ENCODE results near the gene PARD6G.
A peak's percentile ranks its signal among the peaks of the same experiment; 100 is the strongest.

PARD6G gene

DNA sequence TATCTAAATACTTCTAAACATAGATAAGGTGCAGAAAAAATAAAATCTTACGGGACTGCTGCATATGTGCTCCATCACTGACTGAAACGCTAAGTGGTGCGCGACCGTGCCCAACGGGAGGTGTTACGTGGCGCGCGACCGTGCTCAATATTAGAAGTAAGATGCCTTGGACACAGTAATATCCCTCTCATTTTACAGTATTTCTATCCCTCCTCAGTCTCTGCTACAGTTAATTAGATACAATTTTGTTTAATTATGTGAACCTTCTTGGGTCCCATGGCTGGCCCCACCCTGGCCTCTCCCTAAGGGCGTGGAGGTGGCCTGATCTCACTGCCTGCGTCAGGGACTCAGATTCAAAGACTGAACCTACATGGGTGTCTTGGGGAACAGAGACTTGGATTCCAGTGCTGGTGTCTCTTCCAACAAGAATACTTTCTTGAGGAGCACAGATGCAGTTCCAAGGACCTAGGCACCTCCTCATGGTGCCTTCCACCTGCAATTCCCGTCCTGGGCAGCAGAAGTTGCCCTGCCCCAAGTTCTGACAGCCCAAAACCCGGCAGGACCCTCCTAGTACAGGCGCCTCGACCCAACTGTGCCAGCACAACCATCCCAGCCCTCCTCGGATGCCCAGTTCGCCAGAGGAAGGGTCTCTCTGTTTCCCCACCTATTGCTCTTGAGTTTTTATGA lies 59.2 kb downstream of the PARD6G start:
- DNase-seq, result no peak

DNA sequence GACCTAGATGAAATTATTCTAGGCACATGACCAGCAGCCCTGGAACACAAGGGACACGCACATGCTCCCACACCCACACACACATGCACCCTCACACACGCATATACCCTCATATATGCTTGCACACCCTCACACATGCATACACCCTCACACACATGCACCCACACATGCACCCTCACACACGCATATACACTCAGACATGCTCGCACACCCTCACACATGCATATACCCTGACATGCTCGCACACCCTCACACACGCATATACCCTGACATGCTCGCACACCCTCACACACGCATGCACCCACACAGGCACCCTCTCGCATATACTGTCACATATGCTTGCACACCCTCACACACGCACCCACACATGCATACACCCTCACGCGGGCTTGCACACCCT lies 61.8 kb downstream of the PARD6G start:
- no peak for DNase-seq

DNA sequence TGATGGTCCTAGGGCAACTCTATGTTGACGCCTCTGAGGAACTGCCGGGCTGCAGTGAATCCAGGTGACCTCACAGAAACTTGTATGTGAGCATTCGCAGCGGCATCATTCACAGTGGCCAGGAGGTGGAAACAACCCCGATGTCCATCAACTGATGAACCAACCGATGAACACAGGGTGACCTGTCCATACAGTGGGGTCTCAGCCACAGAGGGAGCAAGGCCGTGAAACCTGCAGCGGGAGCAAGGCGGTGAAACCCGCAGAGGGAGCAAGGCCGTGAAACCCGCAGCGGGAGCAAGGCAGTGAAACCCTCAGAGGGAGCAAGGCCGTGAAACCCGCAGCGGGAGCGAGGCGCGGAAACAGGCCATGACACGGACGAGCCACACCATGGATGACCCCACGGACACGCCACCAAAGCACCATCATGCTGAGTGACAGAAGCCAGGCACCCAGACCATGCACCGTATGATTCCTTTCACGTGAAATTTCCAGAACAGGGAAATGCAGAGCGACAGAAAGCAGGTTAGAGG lies 63.0 kb downstream of the PARD6G start:
- no peak for DNase-seq

DNA sequence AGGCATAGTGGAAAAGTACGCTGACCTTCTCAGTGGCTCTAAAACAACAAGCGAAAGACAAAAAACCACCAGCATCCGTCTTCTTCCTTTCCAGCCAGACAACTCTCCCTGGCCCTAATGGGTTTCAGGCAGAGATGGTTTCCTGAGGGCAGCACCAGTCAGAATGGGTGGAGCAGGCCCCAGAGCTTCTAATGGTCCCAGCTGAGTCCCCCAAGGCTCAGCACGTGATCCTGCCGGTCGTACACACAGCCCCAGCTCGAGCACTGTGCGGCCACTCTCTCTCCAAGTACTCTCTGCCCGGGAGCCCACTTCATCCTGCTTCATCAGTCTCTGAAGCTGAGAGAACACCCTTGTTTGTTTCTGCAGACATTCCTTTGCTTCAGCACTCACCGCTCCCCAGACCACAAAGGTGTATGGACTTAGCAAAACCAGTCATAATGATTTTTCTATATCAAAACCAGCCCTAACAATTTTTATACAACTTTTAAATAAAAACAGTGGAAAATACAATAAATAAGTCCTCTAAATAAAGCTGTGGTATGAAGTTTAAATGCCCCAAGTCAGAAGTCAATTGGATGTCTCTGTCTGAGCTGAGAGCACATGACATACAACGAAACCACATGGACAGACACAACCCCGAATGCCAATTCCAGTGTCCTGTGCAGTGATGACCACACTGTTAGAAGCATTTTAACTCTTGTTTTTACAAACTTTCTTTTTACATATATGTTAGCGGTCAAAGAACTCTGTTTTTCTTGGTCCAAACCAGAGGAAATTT lies 63.9 kb downstream of the PARD6G start:
- DNase-seq, result no peak

DNA sequence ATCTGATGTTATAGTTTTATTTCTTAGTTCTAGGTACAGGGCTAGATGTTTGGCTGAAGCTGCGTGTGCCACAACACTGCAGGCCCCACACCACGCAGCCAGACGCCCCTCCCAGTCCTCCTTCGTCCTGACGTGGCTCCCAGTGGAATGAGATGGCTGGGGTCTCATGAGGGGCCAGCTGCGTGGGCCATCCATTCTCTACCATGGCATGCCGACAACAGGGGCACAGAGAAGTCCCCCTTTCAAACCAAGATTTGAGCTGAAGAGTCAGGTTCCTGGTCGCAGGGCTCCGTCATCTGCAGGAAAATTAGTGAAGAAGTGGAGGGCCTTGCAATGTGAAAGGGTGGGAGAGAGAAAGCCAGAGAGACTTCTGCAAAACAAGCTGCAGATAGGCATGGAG lies 64.5 kb downstream of the PARD6G start:
- DNase-seq, result no peak

DNA sequence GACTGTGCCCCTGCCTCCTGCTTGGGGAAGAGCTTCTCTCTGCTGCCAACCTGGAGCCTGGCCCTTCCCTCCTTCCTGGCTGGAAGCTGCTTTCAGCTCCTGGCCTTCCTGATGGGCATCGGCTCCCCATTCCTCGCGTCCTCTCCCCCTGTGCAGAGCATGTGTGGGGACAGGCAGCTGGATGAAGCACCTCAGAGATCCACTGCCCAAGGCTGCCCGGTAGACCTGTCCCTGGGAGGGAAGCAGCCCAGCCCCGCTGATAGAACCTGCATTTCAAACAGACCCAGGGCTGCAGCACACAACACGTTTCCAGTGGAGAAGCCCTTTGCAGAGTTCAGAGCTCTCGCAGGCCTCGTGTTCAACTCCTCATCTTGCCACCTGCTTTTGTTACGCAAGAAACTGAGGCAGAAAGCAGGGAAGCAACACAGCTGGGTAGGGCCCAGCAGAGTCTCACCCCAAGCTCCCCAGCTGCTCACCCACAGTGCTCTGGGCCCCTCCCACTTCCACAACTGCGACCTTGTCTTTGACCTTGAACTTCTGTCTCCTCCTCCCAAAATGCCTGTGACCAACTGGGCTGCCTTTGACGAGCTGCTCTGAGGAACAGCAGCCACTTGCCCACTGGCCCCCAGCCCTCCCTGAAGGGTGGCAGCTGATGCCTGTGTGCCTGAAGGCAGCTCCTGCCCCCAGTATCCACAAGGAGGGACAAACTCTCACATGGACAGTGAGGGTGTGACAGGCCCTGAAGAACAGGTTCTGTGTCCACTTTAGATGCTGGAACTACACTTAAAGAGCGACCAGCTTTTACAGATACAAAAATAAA lies 65.5 kb downstream of the PARD6G start:
- DNase-seq, result no peak

DNA sequence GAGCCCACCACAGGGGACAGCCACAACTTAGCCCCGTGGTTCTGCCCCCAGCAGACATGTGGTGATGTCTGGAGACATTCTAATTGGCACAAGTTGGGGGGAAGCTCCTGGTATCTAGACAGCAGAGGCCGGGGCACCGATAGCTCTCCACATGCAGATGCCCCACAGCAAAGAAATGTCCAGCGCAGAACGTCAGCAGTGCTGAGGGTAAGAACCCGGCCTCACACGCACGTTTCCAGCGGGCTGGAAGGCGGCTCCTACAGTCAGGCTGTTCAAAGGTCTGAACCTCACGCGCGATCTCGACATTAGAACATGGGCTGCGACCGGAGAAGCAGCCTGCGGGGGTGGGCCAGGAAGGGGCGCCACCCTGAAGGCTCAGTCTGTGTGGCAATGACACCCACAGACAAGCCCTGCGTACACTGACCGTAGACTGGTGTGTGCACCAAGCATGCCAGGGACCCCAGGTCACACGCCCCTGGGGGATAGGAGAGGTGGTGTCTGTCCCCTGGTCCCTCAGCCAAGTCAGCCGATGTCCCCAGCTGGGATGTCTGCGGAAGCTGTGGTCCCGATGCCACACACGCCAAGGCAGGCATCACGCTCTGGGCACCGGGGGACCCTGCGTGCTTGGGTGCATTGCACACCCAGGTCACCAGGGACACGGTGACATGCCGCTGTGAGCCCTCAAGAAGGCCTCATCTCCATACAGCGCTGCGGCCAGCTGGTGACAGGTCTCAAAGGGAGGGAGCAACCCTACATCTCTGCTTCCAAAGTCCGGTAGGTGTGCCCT lies 66.3 kb downstream of the PARD6G start:
- DNase-seq, result no peak

DNA sequence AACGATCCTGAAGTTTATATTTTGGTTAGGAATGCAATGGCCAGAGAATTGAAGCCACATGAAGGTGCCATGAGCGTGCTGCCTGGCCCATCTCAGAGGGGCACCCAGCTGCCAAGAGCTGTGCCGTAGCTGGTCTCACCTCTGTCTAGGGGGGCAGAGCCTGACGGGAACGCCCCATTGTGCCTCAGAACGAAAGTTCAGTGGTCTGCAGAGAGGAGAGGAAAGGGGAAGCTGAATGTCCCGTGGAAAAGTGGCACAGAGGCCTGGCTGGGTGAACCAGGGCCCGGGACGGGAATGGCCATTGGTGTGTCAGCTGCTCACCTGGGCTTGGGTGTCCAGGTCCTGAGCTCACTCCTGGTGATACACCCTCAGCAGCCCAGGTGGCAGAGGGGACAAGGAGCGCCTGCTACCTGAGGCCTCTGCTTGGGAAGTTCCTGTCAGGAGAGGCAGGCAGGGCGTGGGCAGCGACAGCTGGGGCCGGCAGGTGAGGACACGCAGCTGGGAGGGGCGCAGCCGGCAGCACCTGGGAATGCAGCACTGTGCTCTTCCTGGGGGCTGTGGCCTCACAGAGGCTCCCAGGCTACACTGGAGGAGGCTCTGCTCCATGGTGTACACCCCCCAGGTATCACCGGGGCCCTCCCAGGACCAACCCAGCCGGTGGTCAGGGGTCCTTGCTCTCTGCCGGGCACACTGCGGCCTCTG lies 67.3 kb downstream of the PARD6G start:
- no peak for DNase-seq

DNA sequence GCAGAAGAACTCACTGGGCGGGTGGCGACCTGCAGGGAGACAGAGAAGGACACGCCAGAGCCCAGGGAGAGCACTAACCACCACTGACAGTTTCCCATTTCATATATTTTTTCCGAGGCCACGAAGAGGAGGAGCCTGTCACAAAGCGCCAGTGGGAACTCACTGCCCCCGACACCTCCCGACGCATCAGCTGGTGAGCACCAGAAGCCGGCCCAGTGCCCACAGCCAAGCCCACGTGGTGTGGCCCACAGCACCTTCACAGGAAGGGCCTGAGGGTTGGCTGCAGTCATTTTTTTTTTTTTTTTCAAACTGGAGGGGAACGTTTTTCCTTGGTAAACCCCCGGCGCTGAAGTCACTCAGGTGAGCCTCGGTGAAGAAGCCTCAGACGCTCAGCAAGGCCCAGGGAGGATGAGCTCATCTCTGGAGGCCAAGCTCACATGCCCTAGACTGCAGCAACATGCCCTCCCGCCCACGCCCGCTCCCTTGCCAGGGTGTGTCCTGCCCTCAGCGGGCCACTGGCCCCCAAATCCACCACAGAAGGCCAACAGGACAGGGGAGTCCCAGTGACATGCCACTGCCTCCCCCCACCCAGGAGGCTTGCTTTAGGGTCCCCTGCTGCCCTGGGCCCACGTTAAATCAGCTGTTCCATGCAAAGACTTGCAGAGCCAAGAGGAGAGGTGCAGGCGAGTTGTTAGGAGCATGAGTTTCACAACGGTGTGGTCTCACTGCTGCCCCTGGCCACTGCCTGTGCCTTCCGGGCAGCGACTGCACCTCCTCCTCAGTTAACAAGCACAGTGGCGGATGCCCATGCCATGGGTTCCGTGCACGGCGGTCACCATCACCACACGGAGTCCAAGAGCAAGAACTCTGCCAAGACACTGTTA lies 68.1 kb downstream of the PARD6G start:
- no peak for DNase-seq

DNA sequence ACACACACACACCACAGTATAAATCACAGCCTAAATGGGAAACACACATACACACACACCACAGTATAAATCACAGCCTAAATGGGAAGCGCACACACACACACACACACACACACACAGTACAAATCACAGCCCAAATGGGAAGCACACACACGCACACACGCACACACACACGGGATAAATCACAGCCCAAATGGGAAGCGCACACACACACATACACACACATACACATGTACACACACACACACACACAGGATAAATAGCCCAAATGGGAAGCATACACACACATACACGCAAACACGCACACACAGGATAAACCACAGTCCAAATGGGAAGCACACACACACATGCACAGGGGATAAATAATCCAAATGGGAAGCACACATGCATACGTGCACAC lies 70.2 kb downstream of the PARD6G start:
- DNase-seq, result no peak

DNA sequence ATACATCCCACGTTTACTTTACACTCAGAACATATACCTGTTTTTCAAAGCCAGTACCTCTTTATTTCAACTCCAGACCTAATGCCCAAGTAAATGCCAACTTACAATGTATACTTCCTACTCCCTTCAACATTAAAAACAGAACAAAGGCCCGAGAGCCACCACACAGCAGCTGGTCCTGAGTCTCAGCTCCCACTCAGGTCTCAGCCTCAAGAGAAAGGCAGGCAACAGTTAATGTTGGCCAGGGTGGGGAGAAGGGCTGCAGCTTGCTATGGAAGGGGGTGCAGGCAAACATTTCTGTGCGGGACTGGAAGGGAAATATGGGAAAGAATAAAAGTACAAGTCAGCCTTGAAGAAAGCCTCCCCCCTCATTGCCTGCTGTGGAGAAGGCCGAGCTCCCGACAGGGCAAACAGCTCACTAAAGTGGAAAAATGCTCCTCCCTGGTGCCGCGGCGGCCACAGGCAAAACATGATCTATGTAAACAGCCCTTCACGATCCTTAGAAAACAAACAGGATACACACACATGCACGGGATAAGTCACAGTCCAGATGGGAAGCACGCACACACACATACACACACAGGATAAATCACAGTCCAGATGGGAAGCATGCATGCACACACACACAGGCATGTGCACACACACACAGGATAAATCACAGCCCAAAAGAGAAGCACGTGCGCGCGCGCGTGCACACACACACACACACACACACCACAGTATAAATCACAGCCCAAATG lies 70.8 kb downstream of the PARD6G start:
- DNase-seq, result no peak

DNA sequence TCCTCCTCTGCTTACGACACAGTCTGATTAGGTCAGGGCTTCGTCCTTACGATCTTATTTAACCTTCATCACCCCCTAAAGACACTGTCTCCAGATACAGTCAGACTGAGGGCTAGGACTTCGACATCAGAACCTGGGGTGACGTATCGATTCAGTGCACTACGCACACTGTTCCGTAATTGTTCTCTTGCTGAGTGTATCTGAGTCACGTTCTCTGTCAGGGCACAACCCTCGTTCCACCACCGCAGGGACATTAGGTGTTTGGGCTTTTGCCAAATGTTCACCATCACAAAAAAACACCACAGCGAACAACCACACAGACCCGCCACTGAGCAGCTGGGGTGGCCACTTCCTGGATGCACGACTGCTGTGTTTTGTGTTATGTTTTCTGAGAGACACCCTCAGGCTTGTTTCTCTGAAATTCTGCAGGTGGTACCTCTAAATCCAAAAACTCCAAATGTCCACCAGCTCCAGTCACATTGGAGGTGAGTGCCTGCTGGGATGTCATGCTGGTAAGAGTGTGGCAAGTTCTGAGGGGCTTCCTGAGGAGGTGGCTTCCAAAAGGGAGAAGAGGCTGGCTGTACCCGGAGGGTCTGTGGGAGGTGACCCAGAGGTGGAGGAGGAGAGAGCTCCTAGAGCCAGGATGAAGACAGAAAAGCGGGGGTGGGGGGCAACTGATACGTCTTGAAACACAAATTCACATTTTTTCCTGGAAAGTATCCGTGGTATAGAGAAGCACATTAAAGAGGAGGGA lies 71.7 kb downstream of the PARD6G start:
- peak; percentile 68 for DNase-seq

DNA sequence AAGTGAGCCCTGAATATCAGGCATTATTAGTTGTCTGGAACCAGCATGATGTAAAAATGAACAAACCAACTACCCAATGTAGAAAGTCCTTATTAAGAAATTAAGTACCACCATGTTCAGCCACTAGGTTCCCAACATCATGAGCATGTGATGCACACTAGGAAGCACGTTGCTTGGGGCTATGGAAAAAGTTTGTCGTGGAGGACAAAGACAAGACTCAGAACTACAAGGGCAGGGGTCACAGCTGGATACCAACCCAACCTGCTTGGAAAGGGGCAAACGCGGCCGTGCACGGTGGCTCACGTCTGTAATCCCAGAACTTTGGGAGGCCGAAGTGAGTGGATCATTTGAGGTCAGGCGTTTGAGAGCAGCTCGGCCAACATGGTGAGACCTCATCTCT lies 74.3 kb downstream of the PARD6G start:
- no peak for DNase-seq

DNA sequence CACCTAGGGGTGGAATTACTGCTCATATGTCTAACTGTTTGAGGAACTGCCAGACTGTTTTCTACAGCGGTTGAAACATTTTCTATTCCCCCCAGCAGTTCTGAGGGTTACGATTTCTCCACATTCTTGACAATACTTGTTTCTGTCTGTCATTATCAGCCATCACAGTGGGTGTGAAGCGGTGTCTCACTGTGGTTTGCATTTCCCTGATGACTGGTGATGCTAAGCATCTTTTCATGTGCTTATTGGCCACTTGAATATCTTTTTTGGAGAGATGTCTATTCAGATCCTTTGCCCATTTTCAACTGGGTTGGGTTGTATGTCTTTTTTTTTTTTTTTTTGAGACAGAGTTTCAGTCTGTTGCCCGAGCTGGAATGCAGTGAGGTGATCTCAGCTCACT lies 75.3 kb downstream of the PARD6G start:
- DNase-seq, result no peak

DNA sequence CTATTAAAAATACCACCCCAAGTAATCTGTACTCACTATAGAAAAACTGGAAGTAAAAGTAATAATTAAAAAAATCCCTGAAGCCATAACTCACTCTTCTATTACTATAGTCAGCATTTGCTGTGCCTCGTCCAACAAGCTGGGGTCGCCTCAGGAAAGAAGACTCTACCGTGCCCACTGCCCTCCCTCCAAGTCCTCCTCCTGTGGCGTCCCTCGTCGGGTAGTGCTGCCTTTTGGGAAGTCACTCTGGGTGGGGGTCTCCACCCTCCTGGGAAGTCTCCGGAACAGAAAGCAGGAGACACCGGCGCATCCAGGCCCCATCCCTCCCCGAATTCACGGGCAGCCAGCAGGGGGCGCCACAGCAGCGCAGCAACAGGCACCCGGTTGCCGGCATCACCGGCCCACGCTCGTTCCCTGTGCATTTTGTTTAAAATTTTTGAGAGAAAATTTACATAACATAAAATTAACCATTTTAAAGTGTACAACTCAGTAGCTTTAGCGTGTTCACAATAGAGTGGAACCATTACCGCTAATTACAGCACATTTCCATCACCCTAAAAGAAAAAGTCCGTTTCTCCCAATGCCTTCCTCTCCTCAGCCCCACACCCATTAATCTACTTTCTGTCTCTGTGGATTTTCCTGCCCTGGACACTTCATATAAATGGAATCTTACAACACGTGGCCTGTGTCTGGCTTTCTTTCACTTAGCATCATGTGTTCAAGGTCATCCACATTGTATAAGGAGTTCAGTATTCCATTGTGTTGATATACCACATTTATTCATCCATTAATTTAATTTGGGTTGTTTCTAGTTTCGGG lies 76.1 kb downstream of the PARD6G start:
- DNase-seq, result peak; percentile 83

DNA sequence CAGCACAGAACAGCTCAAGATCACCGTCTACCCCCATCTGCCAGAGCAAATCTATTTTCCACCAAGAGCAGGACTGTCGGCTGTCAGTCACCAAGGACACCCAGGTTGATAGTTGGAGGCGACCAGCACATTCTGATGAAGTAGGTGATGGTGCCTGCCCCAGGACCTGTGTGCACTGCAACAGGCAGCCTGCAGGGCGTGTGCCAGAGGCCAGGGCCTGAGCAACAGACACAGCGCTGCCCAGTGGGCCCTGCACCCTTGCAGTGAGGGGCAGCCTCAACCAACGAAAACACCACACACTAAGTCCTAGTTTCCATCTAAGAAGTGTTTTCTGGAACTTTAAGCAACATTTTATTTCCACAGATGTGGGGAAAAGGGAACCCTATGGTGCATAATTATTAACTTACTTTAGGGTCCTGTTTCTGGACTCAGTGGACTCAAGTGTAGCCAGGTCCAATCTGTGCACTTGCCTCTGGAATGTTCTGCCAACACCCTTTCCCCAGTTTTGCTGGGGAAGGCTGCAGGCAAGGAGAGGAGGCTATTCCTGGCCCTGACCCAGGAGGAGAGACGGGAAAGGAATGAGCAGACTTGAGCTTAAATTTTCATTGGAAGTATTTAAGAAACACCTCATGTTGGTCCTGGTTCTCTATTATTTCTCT lies 76.8 kb downstream of the PARD6G start:
- no peak for DNase-seq

DNA sequence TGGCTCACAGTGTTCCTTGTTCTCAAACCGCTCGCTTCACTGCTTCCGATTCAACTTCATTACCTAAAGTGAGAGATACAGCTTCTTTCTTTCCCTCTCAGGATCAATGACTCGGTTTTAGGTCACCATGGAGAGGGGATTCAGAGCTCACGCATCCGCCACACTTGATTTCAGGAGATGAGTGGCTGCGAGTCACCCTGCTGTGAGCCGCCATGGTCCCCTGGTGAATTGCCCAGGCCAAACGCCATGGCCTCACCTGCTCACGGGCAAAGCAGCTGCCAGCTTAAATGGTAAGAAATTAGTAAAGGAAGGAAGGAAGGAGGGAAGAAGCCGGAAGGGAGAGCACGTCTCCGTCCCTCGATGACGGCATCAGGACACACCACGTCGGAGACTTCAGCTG lies 77.7 kb downstream of the PARD6G start:
- DNase-seq, result no peak

DNA sequence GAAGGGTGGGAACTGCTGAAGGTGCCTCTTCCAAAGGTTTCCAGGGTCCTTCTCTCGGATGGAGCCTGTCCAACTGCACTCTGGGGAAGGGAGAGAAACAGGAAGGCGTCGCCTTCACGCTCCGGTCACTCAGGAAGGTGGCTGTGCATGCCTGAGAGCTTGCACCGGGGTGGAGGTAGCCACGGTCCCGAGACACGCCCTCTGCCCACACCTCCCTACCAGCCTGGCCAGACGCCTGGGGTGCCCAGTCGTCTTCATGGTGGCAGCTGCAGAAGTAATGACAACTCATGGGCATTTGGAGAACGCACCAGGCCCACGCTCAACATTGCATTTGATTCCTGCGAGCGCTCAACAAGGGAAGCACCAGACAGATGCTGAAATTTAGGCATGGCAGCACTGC lies 78.3 kb downstream of the PARD6G start:
- DNase-seq, result no peak
